GM19035 (cell line): Measurements from ENCODE around the gene SERP1.

Experiments
- ATAC-seq: cut with Tn5 transposase; IDR thresholded peaks from one replicate; pipeline ENCODE4 v1.9.1; 2021; ENCODE audit not compliant: unreplicated experiment

SERP1 gene

GRCh38 chr3:150546226-150547044, at the start of gene SERP1, which contains the start of gene EIF2A:
Gene SERP1, minus strand, starts transcription at chr3:150546496. Its CDS starts 361 bp downstream, at chr3:150546135.
Gene EIF2A, plus strand, starts transcription at chr3:150546787. Its CDS starts 16 bp downstream, at chr3:150546803.
- peak; percentile 90 for ATAC-seq

GRCh38 chr3:150594150-150594549, 47.9 kb upstream of the SERP1 start:
- ATAC-seq: no peak

- no peak for ATAC-seq
Observed at GRCh38 chr3:150589759-150590158, 43.5 kb upstream of the SERP1 start.

GRCh38 chr3:150588027-150588830, 41.9 kb upstream of the SERP1 start:
- no peak for ATAC-seq

- ATAC-seq: peak; percentile 63
Observed at GRCh38 chr3:150583028-150583427, 36.7 kb upstream of the SERP1 start.

GRCh38 chr3:150582620-150583019, 36.3 kb upstream of the SERP1 start:
- ATAC-seq: peak; percentile 53

GRCh38 chr3:150581174-150581573, 34.9 kb upstream of the SERP1 start:
- ATAC-seq: no peak

- no peak for ATAC-seq
Observed at GRCh38 chr3:150577855-150578254, 31.6 kb upstream of the SERP1 start.

GRCh38 chr3:150567328-150567727, 21.0 kb upstream of the SERP1 start:
- ATAC-seq: no peak

GRCh38 chr3:150564243-150564642, 17.9 kb upstream of the SERP1 start:
- ATAC-seq: no peak

- ATAC-seq: no peak
Observed at GRCh38 chr3:150557725-150558124, 11.4 kb upstream of the SERP1 start.

- ATAC-seq: no peak
Observed at GRCh38 chr3:150556792-150557191, 10.5 kb upstream of the SERP1 start.

GRCh38 chr3:150555859-150556436, 9.7 kb upstream of the SERP1 start:
- no peak for ATAC-seq

- no peak for ATAC-seq
Observed at GRCh38 chr3:150547045-150547741, 897 bp upstream of the SERP1 start.

- peak; percentile 10 for ATAC-seq
Observed at GRCh38 chr3:150545419-150546225, 674 bp downstream of the SERP1 start.

- ATAC-seq: no peak
Observed at GRCh38 chr3:150544726-150545125, 1.6 kb downstream of the SERP1 start.

- ATAC-seq: no peak
Observed at GRCh38 chr3:150544041-150544440, 2.3 kb downstream of the SERP1 start.

GRCh38 chr3:150543531-150543930, 2.8 kb downstream of the SERP1 start:
- ATAC-seq: no peak

- no peak for ATAC-seq
Observed at GRCh38 chr3:150543128-150543527, 3.2 kb downstream of the SERP1 start.

- no peak for ATAC-seq
Observed at GRCh38 chr3:150540991-150541390, 5.3 kb downstream of the SERP1 start.
